HG02943 (cell line): ENCODE data around the gene WFS1.

Source experiments
- ATAC-seq: cut with Tn5 transposase; IDR thresholded peaks from one replicate; pipeline ENCODE4 v1.9.1; 2021; ENCODE audit warnings: mild to moderate bottlenecking, low read depth, moderate library complexity; ENCODE audit not compliant: unreplicated experiment

Gene WFS1

DNA sequence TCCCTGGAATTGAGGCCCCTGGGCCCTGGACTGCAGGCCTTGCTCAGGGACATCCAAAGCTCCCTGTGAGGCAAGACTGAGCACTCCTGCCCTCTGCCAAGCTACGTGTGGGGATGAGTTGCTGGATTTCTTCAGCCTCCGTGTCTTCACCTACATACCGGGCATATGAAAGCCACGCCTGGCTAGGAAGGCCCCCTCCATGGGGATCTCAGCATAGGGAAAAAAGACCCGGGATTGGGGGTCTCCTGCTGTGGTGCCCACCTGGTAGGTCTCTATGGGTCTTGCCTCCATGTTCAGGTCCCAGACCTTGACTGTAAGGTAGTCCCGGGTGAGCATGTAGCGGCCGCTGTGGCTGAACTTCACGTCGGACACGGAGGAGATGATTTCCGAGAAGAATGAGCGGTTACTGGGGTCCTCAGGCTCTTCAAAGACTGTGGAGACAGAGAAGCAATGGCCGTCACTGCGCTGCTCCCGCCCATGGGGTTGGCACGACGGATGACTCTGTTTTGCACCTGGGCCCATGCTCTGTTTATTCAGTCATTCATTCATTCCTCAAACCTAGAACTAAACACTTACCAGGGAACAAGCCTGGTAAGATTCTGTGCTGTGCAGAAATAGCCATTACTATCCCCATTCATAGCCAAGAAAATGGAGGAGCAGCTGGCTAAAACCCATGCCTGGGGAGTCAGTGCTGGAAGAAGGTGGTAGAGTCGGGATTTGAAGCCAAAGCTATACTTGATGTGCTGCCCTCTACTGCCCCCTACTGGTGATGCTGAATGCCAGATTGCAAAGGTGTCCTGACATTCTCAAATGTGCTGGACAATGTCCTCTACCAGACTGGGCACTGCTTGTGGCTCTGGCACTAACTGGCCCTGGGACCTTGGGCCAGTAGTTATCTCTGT is 63.9 kb downstream of the WFS1 start:
- ATAC-seq, result no peak

DNA sequence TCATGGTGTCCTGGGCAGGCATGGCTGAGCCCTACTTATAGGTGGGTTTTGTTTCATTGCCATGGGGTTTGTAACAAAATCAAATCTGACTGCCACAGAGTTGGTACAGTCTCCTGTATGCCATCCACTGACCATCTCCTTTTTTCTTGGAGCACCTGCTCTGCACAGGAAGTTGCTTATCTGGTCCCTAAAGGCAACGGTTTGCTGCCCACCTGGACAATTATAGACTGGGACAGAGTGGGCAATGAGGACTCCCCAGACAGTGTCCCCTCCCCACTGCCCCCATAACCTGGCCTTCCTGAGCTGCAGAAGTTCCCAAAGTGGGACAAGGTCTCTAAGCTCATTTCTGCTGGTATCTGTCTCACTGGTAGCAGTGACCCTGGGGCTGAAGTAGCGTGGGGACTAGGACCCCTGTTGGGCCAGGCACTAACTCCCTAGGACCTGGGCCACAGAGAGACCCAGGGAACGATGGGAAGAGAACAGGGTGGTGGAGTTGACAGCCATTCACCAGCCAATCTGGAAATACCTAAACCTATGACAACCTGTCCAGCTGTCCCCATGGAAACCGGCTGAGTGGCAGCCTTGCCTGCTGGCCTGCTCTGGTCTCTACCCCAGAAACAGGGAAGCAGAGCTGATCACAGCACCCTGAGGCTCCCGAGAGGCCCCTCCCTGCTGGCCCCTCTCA is 64.7 kb downstream of the WFS1 start:
- no peak for ATAC-seq

DNA sequence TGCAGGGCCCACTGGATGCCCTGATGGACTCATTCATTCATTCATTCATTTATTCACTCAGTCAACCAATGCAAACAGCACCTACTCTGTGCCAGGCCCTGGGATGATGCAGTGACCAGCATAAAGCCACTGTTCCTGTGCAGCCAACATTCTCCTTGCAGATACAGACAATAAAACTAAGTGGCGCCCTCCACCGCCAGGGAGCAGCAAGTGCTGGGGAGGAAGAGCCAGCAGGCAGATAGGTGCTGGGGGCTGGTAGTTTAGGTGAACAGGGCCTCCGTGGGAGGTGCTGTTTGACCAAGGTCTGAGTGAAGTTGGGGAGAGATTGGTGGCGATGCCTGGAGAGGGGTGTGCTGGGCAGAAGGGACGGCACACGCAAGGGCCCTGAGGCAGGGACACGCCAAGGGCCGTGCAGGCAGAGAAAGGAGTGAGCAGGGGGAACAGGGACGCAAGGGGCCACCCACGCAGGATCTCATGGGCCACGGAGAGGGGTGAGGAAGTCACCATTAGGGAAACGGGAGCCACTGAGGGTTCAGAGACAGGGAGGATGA is 65.5 kb downstream of the WFS1 start:
- ATAC-seq, result no peak

DNA sequence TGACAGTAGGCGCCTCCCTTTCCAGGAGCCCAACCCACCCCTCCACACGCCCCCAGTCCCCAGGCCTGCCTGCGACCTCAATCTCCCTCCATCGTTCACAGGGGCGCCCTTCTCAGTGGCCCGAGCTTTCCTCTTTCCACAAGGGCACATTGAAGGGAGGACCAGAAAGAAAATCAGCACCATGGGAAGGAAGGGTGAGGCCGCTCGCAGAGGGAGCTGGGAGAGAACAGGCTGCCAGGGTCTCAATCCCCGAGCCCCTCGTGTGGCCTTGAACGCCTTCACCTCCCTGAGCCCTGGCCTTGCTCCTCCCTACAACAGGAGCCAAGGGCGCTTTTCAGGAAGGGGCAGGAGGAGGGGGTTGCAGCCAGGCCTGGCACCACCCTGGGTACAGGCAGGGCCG is 66.5 kb downstream of the WFS1 start:
- no peak for ATAC-seq

DNA sequence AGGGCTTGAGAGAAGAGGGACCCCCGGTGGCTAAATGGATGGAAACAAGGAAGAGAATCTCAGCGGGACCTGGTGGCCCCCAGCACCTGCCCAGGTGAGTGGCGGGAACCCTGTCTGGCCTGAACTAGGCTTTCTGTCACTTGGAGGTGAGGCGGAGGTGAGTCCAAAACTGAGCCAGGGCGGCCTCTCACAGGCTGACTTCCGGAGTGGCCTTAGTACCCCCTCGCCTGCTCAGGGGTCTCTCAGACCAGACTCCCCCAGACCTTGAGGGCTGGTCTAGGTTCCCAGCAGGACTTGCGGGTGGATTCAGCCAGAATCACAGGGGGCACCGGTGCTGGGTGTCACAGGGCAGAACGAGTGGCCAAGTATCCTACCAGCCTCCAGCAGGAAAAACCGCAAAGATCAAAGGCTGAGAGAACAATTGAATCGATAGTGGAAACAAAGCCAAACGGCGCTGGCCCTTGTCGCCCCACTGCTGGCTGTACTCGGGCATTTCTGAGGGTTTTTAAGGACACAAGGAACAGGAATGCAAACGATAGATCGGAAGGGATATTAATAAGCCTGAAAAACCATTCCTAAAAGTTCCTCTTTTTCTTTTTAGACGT is 67.8 kb downstream of the WFS1 start:
- ATAC-seq, result no peak

DNA sequence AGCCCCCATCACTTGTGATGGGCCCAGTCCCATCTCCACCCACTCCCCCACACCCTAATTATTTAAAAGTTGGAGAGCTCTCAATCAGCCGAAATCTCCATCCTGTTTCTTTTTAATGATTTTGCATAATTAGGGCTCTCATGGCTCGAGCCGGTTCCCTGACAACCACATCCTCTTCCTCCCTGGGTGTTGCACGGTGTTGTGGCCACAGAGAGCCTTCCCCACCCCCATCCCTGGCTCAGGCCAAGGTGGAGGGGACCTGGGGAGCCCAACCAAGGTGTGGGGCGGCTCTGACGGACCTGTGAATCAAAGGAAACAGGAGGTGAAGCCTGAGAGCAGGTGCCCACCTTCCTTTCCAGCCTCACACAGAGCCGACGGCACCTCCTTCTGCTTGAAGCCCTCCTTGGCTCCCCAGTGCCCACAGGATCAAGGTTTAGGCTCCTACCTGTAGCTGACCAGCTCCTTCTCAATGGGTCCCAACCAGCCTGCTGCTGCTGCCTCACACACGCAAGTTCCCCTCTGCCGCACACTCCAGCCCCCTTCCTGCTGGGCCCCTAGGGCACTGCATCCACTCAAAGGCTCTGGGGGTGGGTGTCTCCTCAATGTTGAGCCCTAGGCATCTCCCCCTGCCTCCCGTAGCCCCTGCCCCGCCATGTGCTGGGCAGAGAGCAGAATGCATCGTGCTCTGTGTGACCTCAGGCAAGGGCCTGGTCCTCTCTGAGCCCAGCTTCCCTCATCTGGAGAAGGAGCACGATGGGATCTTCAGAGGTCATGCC is 68.7 kb downstream of the WFS1 start:
- ATAC-seq, result no peak

DNA sequence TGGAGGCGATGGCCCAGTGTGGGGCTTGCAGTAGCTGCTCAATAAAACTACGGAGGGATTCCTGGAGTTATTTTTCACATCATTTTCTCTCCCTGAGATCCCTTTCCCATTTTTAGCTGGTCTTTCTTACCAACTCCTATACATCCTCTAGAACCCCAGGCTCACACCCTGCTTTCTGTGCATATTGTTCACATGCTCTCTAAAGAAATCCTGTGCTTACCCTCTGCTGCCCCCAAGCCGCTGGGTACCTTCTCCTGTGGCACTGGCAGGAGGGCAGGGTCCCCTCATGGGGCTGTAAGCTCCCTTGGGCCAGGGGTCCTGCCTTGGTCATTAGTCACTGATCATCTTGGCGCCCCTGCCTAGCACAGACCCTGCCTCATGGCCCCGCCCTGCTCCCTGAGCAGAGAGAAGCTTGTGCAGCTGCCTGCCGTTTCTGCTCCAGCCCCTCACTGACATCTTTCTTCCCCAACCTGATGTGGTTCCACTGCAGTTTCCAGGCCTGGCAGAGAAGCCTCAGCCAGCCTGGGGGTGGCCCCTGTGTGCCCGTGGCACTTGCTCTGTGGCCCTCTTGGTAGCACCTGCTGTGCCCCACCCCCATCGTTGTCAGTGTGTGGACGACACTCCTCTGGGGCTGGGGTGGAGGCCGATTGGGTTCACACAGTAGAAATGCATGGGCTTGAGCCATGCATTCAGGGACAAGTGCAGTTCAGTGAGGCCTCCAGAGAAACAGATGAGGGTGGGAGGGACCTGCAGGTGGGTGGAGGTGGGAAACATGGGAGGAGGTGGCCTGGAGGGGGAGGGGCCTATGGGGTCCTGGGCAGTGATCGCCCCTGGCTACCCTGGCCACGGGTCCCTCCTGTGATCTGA is 69.5 kb downstream of the WFS1 start:
- no peak for ATAC-seq

DNA sequence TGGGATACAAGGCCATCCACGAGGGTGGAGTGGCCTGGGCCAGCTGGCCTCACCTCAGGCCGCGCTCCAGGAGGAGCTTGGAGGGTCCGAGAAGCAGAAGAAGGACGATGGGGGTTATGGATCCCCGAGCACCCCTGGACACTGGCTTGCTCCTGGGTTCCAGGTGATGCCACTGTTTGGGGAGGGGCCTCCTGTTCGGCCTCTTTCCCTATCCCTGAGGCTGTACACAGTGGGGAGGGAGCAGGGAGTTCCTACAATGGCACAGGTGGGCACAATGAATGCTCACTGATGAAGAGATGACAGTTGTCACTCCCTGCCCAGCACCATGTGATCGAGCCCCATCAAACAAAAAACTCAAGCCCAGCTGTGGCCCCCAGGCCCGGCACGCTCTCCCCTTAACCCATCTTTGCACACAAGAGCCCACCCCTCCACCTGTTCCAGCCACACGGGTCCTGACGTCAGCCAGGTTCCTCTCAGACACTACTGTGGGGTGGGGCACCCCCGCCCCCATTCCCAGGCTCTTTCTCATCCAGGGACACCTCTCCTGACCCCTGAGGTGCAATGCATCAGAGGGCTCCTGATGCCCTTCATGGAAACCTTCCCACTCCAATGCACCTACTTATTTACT is 70.3 kb downstream of the WFS1 start:
- ATAC-seq, result no peak

DNA sequence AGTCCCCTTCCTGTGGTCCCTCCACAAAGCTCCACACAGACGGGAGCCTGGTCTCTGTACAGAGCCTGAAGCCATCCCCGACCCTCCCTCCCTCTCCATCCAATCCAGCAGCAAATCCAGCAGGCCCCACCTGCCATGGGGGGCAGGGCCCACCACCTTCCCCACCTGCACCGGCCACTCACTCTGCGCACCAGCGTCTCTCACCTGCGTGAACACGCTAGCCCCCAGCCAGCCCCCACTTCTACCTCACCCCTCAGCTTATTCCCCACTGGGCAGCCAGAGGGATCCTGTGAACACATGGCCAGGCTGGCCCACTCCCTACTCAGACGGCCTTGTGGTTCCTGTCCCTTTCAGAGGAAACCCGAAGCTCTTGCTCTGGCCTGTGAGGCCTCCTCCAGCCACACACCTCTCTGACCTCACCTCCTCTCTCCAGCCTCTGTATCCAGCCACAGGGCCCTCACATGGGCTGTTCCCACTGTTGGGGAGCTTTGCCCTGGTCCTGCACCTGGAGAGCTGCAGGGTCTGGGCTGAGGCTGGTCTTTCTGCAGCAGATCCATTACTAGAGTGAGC is 70.9 kb downstream of the WFS1 start:
- ATAC-seq, result no peak

DNA sequence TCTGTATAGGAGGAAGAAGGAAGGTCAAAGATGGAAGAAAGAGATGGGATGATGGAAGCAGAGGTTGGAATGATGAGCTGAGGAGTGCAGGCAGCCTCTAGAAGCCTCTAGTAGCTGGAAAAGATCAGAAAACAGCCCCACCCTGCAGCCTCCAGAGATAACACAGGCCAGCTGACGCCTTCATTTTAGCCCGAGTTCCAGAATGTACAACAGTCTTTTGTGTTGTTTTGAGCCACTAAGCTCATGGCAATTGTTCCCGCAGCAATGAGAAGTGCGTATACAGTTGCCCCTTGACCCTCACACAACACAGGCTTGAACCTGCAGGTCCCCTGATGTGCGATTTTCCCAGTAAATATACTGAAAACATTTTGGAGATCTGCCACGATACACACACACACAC is 72.0 kb downstream of the WFS1 start:
- ATAC-seq, result no peak

DNA sequence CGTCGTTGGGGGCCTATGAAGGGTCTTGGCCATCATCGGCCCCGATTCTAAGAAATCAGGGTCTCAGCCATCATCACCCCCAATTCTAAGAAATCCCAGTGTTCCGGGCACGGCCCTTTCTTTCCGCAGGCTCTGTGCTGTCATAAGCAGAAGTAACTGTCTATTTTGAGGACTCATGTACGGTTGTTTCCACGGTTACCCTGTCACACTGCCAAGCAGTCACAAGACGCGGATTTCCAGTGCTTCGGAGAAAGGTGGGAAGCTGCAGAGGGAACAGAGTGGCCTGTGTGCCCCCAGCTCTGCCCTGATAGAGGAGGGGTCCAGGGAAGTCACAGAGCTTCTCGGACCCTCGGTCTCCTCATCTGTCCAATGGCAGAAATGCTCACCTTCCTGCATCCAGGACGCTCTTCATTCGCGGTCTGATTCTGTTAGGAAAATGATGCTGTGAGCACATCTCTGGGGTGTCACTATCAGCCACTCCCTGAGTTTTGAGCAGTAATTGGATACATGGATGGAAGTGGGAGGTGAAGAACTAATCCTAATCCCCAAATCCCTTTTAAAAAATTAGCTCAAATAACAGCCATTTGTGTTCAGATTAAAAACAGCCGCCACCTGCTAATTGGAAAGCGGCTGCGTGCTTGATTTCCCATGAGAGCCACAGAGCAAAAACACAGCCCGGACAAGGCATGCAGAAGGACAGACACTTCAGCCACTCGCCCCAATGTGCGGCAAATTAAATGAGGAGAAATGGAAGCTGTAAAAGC is 73.1 kb downstream of the WFS1 start:
- no peak for ATAC-seq

DNA sequence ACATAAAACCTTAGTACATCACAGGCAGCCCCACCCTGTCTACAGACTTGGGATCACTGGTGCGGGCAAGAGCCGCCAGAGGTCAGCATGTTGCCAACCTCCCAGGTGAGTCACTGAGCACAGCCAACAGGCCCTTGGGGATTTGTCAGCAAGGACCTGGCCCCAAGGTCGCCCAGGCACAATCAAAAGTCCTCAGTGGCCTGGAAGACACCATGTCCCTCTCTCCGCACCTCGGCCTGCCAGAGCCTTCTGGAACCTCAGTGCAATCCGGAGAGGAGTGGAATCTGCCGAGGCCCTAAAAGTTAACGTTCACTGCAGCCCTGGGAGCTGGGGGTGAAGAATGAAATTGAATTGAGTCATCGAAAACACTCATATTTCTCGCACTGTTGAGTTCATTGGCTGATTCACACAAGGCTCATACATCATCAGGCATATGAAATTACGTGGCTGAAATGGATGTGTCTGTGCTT is 74.3 kb downstream of the WFS1 start:
- ATAC-seq, result no peak

DNA sequence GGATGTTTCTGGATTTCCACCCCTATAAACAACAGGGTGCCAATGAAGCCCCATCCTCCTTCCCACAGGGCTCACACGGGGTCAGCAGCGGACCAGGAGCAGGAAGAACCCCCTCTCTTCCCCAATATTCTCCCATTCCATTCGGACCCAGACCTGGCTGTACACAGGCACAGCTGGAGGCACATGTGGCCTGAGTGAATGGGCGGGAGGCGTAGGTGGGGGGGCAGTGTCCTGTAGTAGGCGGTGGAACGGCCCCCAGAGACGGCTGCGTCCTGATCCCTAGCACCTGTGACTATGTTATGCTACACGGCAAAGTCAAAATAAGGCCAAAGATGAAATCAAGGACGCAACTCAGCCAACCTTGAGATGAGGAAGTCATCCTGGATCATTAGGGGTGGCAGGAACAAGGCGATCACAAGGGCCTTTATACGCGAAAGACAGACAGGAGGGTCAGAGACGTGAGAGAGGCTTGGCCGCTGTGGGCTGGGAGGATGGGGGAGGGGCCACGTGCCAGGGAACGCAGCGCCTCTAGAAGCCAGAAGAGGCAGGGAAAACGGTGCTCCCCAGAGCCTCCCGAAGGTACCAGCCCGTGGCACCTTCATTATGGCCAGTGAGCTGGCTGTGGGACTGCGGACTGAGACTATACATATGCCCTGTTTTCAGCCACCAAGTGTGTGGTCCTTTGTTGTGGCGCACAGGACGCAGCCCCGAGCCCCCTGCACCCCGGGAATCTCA is 75.6 kb downstream of the WFS1 start:
- no peak for ATAC-seq

DNA sequence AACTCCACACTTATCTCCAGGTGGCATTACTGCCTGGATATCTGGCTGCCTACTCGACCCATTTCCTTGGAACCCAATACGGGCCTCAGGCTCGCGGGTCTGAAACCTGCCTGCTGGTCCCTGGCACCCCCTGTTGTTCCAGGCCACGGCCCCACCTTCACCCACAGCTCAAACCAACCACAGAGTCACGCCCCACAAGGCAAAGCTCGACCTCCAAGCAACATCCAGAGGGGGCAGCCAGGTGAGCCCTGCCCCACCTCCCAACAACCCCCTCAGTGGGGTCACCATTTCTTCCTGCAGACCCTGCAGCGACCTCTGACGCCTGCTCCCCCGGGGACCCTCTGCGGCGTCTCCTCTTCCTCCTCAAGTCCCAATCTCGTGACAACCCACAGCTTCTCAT is 76.2 kb downstream of the WFS1 start:
- ATAC-seq, result no peak

DNA sequence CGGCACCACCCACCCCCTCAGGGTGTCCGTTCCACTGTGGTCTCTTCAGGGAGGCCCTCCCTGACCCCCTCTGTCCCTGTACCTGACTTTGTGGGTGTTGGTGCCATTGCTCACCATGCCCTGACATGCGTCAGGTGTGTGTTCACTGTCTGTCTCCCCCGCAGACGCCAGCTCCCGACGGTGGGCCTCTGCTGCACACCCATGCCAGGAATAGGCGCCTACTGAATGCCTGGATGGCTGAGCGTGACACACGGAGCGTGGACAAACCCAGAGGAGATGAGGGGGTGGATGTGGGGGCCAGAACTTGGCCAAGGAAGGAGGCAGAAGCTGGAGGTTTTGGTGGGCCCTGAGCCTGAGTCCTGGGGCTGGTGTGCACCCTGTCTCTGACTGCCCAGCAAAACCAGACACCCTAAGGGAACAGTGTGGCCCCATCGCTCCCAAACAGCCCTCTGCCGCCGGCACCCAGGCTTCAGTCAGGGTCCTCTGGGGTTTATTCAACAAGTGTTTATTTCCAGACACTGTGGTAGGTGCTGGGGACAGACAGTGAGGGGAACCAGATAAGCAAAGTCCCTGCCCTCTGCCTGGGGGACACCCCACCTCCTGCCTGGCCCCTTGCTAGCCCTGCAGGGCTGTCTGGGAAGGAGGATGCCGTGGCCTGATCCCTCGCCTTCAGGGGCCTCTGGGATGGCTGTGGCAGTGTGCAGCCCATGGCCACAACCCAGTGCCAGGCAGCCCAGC is 76.9 kb downstream of the WFS1 start:
- ATAC-seq, result no peak

DNA sequence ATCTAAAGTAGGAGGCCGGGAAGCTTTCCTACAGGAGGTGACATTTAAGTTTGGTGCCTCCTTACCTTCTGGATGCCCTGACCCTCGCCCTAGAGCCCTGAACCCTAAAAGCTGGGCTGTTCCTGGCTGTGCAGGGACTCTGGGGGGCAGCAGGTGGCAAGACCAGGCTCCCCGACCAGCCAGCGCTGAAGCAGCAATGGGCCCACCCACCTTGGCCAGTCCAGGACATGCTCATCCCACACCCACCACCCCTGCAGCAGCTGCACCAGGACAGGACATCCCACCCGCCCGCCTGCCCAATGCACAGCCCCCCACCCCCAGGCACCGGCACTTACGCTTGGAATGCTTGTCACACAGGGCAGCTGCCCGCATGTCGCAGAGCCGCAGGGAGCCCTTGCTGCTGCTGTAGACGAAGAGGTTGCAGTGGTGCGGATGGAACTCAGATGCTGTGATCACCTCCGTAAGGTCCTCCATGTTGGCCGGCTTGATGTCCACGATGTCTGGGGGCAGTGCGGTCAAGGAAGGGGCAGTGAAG is 77.9 kb downstream of the WFS1 start:
- no peak for ATAC-seq
